ENCODE measurements around the gene KIF2A.

Gene KIF2A

GRCh38 chr5:62373382-62373781, 67.4 kb downstream of the KIF2A start:
- in situ Hi-C loops (cut with MboI; ENCODE audit: low sequenced_read_pairs) = loop anchor here (25.0 kb wide), 1 partner anchor 161 kb away; no protein-coding TSS in a partner anchor

DNA sequence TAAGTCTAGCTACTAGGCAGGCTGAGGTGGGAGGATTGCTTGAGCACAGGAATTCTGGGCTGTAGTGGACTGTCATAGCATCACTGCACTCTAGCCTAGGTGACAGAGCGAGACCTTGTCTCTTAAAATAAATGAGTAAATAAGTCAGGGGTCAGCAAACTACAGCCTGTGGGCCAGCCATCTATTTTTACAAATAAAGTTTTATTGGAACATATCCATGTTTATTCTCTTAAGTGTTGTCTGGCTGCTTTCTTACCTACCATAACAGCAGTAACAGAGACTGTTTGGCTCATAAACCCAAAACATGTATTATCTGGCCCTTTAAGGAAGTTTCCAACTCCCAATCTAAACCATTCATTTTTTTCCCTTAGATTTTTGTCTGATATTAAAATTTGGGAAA, 68.1 kb downstream of the KIF2A start:
- in situ Hi-C loops (cut with MboI; ENCODE audit: low sequenced_read_pairs) = loop anchor here (25.0 kb wide), 1 partner anchor 162 kb away; no protein-coding TSS in a partner anchor

- in situ Hi-C loops (cut with MboI; ENCODE audit: low sequenced_read_pairs) = no loop called here
These were observed 69.6 kb downstream of the KIF2A start for GRCh38 chr5:62375627-62376026.

- in situ Hi-C loops (cut with MboI; ENCODE audit: low sequenced_read_pairs) = no loop called here
These were observed 70.1 kb downstream of the KIF2A start for GRCh38 chr5:62376064-62376463.

DNA sequence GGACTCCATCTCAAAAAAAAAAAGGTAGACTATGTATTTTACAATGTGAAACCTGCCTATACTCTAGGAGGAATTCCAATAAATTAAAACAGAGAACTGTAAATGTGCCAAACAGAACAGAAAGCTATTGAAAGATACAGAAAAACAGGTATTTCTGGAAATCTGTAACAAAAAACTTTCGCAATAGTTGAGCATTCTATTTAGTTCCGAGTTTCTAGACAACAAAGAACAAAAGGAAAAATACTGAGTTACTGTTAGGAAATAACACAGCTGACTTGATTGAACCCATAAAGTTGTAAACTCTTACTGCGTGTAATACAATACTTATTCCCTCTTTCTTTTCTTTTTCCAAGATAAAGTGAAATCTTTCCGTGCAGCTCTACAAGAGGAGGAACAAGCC, 79.1 kb downstream of the KIF2A start:
- in situ Hi-C loops (cut with MboI; ENCODE audit: low sequenced_read_pairs) = no loop called here

DNA sequence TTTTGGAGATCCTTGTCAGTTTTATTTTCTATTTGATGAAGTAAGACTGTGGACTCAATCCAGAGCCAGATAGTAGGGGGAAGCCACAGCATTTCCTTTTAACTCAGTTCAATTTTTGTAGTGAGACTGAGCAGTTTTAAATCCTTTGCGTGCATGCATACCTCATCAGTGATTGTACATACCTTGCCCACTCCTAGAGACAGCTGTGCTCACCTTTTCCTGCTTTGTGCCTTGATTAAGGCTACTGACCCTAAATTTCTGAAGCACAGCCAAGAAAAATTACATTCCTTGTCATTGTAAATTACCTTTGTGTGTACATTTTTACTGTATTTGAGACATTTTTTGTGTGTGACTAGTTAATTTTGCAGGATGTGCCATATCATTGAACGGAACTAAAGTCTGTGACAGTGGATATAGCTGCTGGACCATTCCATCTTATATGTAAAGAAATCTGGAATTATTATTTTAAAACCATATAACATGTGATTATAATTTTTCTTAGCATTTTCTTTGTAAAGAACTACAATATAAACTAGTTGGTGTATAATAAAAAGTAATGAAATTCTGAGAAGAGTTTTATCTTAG, 79.9 kb downstream of the KIF2A start:
- in situ Hi-C loops (cut with MboI; ENCODE audit: low sequenced_read_pairs) = no loop called here

GRCh38 chr5:62386824-62387223, 80.8 kb downstream of the KIF2A start:
- in situ Hi-C loops (cut with MboI; ENCODE audit: low sequenced_read_pairs) = no loop called here

DNA sequence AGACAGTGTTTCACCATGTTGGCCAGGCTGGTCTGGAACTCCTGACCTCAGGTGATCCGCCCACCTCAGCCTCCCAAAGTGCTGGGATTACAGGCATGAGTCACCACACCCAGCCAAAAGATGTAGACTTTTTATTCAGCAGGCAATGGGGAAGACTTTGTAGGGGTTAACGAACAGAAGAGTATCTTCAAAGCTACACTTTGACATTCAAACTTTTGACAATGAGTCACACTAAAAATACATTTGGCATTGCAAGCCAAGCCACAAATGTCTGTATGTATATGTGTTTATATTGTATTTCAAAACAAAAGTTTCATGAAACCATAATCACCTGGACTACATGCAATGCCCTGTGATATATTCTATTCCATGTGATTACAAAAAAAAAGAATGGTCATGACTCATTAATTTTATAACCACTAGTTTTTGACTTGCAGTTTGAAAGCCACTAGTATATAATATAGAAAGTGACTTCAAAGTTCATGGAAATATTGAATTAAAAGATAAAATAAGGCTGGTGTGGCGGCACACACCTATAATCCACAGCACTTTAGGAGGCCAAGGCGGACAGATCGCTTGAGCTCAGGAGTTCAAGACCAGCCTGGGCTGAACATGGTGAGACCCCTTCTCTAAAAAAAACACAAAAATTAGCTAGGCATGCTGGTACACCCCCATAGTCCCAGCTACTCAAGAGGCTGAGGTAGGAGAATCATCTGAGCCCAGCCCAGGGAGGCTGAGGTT, 89.4 kb downstream of the KIF2A start:
- in situ Hi-C loops (cut with MboI; ENCODE audit: low sequenced_read_pairs) = no loop called here

- in situ Hi-C loops (cut with MboI; ENCODE audit: low sequenced_read_pairs) = no loop called here
These were observed 97.6 kb downstream of the KIF2A start, which contains the start of gene DIMT1 for GRCh38 chr5:62403411-62404250. DIMT1 (minus strand) TSS chr5:62403905; CDS start chr5:62403772, 133 bp downstream.

DNA sequence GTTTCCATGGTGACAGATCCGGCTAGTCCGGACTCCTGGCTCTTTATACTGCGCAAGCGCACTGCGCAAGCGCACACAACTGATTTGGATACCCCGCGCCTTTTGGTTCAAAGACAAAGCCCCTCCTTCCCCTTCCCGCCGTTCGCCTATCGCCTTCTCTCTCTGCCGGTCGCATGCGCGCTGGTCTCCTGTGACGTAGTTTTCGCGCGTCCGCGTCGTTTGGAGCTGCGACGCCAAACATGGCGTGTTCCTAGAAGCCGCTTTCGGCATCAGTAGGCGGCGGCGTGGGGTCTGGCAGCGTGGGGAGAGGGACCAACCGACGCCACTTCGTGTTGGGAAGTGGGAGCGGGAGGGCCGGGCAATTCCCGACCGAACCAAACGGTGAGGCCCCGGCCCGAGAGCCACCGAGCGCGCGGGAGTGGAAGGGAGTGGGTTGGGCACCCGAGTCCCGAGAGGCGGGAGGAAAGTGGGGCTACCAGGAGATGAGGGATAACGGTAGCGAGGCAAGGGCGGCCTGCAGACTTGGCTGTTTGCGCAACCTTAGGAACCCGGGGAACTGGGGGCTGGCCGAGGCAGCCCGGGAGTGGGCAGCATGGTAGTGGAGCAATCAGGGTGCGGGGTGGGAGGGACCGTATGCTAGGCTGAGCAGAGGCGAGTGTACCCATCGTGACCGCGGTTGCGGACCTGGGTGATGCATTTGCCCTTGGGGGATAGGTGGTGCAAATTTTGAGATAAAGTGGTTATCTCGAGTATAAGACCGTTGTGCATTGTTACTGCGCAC, 106.7 kb downstream of the KIF2A start, which contains the start of gene IPO11:
Gene IPO11 (plus strand): TSS at position 215 of the 781 bp plus-strand sequence. CDS start 24,517 bp downstream, outside the sequence.
- in situ Hi-C loops (cut with MboI; ENCODE audit: low sequenced_read_pairs) = no loop called here

GRCh38 chr5:62413711-62414110, 107.7 kb downstream of the KIF2A start:
- in situ Hi-C loops (cut with MboI; ENCODE audit: low sequenced_read_pairs) = no loop called here

DNA sequence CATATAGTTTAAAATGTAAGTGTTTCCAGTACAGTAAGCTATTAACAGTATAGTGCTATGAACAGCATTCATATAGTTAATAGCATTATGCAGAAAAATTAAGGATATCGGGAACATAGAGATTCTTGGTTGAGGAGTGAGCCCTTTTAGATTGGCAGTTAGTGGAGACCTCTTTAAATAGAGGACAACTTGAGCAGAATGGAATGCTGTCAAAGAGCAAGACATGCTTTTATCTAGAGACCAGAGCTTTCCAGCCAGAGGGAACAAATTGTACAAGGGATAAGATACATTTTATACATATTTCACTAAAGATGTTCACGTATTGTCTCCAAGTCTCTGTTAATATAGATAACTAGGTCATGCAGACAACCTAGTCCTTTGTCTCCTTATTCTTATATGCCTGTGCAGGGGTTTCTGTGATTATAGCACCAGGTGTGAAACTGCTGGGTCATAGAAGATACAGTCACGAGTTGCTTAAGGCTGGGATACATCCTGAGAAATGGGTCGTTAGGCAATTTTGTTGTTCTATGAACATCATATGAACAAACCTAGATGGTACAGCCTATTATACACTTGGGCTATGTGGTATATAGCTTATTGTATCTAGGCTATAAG, 112.6 kb downstream of the KIF2A start:
- in situ Hi-C loops (cut with MboI; ENCODE audit: low sequenced_read_pairs) = no loop called here

GRCh38 chr5:62419609-62420008, 113.6 kb downstream of the KIF2A start:
- in situ Hi-C loops (cut with MboI; ENCODE audit: low sequenced_read_pairs) = no loop called here

GRCh38 chr5:62421414-62421813, 115.4 kb downstream of the KIF2A start:
- in situ Hi-C loops (cut with MboI; ENCODE audit: low sequenced_read_pairs) = no loop called here

DNA sequence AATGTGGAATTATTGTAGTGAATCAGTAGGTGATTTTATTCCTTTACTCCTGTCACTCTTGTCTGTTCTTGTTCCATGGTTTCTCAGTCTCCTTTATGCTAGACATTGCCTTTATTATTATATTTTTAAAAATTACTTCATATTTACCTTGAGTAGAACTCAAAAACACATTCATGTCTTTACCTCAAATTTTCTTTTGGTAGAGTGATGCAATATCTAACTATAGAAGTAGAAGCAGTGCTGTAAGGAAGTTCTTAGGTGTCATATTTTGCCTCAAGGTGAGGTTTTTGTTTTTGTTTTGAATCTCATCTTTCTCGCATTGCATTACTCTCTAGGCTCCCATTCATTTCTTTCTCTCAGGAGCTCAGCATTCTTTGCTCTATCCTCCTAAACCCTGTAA, 118.8 kb downstream of the KIF2A start:
- in situ Hi-C loops (cut with MboI; ENCODE audit: low sequenced_read_pairs) = no loop called here

- in situ Hi-C loops (cut with MboI; ENCODE audit: low sequenced_read_pairs) = no loop called here
These were observed 126.0 kb downstream of the KIF2A start for GRCh38 chr5:62431735-62432620.

DNA sequence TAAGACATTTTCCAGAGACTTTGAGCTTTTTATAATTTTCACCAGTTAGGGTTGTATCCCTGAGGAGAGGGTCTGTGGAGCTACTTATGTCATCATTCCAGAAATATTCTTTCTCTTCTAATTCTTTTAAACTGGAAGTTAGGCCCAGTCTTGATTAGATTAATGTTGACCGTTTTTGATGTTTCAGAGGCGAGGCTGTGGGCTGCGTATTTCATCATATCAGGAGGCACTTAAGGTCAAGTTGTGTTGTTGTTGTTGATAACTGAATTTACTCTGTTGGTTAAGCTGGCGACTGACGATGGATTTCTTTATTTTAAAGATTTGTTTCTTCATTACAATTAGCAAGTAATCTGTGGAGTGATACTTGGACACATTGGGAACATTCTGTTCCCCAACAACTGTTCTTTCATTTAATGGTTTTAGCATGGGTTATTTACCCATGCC, 126.6 kb downstream of the KIF2A start:
- in situ Hi-C loops (cut with MboI; ENCODE audit: low sequenced_read_pairs) = no loop called here
